Trophoblast cell (in vitro differentiated cells and primary cell): Measurements from ENCODE around the gene IRF9.

ENCODE experiments used
- DNase-seq, 2 donors: peaks; one replicate each; pipeline ENCODE4 v3.0.0-alpha.2; 2016
- H2AFZ ChIP-seq: 2 replicates; pipeline ENCODE4 v1.6.1; 2013; ENCODE audit warnings: low read length, moderate library complexity, mild to moderate bottlenecking; ENCODE audit not compliant: insufficient read depth, poor library complexity
- H2AK5ac ChIP-seq: 2 replicates; pipeline ENCODE4 v1.6.1; 2013; ENCODE audit warnings: mild to moderate bottlenecking, low read length
- H2BK120ac ChIP-seq: 2 replicates; pipeline ENCODE4 v1.6.1; 2013; ENCODE audit warnings: low read length, mild to moderate bottlenecking, moderate library complexity; ENCODE audit not compliant: insufficient read depth, poor library complexity
- H2BK12ac ChIP-seq: 2 replicates; pipeline ENCODE4 v1.6.1; 2013; ENCODE audit warnings: mild to moderate bottlenecking, low read length, moderate library complexity
- H2BK5ac ChIP-seq: 2 replicates; pipeline ENCODE4 v1.6.1; 2013; ENCODE audit warnings: low read length, low read depth, moderate library complexity, mild to moderate bottlenecking; ENCODE audit not compliant: poor library complexity
- H3K14ac ChIP-seq: 2 replicates; pipeline ENCODE4 v1.6.1; 2013; ENCODE audit warnings: mild to moderate bottlenecking, low read length
- H3K18ac ChIP-seq: 2 replicates; pipeline ENCODE4 v1.6.1; 2013; ENCODE audit warnings: mild to moderate bottlenecking, low read length
- H3K23ac ChIP-seq: 2 replicates; pipeline ENCODE4 v1.6.1; 2013; ENCODE audit warnings: low read length
- H3K27ac ChIP-seq: 2 replicates; pipeline ENCODE4 v1.5.1; 2013; ENCODE audit warnings: low read depth, mild to moderate bottlenecking, inconsistent platforms, low read length, moderate library complexity
- H3K27me3 ChIP-seq: 2 replicates; pipeline ENCODE4 v1.6.1; 2013; ENCODE audit warnings: inconsistent platforms, mild to moderate bottlenecking, low read length, moderate library complexity; ENCODE audit not compliant: insufficient read depth
- H3K36me3 ChIP-seq, 2 experiments: 1 replicate in 1 of 2; 2 replicates in 1 of 2; pipeline ENCODE4 v1.6.1; 2013; ENCODE audit warnings: low read length in 2 of 2, mild to moderate bottlenecking in 2 of 2, moderate library complexity in 1 of 2; ENCODE audit not compliant: insufficient read depth in 2 of 2, control insufficient read depth in 1 of 2
- H3K4ac ChIP-seq: 2 replicates; pipeline ENCODE4 v1.6.1; 2013; ENCODE audit warnings: low read depth, mild to moderate bottlenecking, low read length, moderate library complexity
- H3K4me1 ChIP-seq, 2 experiments: 1 replicate in 1 of 2; 2 replicates in 1 of 2; pipeline ENCODE4 v1.6.1; 2013; ENCODE audit warnings: low read length in 2 of 2, mild to moderate bottlenecking in 2 of 2, moderate library complexity in 1 of 2; ENCODE audit not compliant: insufficient read depth in 2 of 2, control insufficient read depth in 1 of 2
- H3K4me2 ChIP-seq: 2 replicates; pipeline ENCODE4 v1.6.1; 2013; ENCODE audit warnings: inconsistent platforms, mild to moderate bottlenecking, low read length, moderate library complexity
- H3K4me3 ChIP-seq: 2 replicates; pipeline ENCODE4 v1.5.1; 2013; ENCODE audit warnings: mild to moderate bottlenecking, low read depth, low read length, inconsistent platforms
- H3K79me1 ChIP-seq: one replicate; pipeline ENCODE4 v1.6.1; 2013; ENCODE audit warnings: low read length
- H3K79me2 ChIP-seq: 2 replicates; pipeline ENCODE4 v1.6.1; 2013; ENCODE audit warnings: low read length, mild to moderate bottlenecking; ENCODE audit not compliant: control insufficient read depth, insufficient read depth, poor library complexity
- H3K9ac ChIP-seq: 2 replicates; pipeline ENCODE4 v1.6.1; 2013; ENCODE audit warnings: mild to moderate bottlenecking, low read length
- H3K9me3 ChIP-seq: 2 replicates; pipeline ENCODE4 v1.6.1; 2013; ENCODE audit warnings: low read depth, mild to moderate bottlenecking, control low read depth, inconsistent platforms, low read length; ENCODE audit not compliant: insufficient read depth
- H4K12ac ChIP-seq: 2 replicates; pipeline ENCODE4 v1.6.1; 2013; ENCODE audit warnings: low read depth, mild to moderate bottlenecking, low read length, moderate library complexity
- H4K8ac ChIP-seq: 2 replicates; pipeline ENCODE4 v1.6.1; 2013; ENCODE audit warnings: low read depth, mild to moderate bottlenecking, low read length, moderate library complexity
- H4K91ac ChIP-seq: one replicate; pipeline ENCODE4 v1.6.1; 2013; ENCODE audit warnings: low read depth, mild to moderate bottlenecking, low read length, moderate library complexity
- WGBS: extraction: QIAGEN DNeasy Blood & Tissue Kit; methylation state at CpG from one replicate; pipeline ENCODE4 v1.1.7; 2013; ENCODE audit warnings: missing lambda C conversion rate; ENCODE audit not compliant: insufficient read length, insufficient coverage; ENCODE audit errors: extremely low coverage; 5-methylcytosine and 5-hydroxymethylcytosine counted together

The IRF9 gene

GRCh38 chr14:24130380-24130716 lies 30.7 kb upstream of the IRF9 start, which contains the start of gene FITM1:
Gene FITM1 (plus strand): TSS chr14:24130659. CDS start chr14:24131564, 905 bp downstream.
- Histone ChIP-seq H3K9me3 (no peaks in the 10 kb centered on the region), H3K4ac (no peak within 1 kb of the TSS), H2AK5ac (no peak within 1 kb of the TSS), H4K8ac (no peak within 1 kb of the TSS), H2BK120ac (no peak within 1 kb of the TSS), H3K4me3 (no peak within 1 kb of the TSS), H3K79me1 (no peaks in the 10 kb centered on the region), H2BK12ac (no peak within 1 kb of the TSS), H3K9ac (no peak within 1 kb of the TSS), H3K23ac (no peak within 1 kb of the TSS), H2BK5ac (no peak within 1 kb of the TSS), H3K79me2 (no peaks in the 10 kb centered on the region), H3K36me3 (no peaks in the 10 kb centered on the region), H3K27me3 (no peaks in the 10 kb centered on the region), H3K18ac (no peak within 1 kb of the TSS), H3K14ac (no peak within 1 kb of the TSS), H3K27ac (no peak within 1 kb of the TSS), H2AFZ (no peak within 1 kb of the TSS), H4K91ac (no peak within 1 kb of the TSS), H4K12ac (no peak within 1 kb of the TSS), H3K4me1 (peaks cover 0 to 2% of the 10 kb centered on the region in 2 experiments), H3K4me2 (no peak within 1 kb of the TSS)
- no peak for DNase-seq
- no CpG with 5 or more reads among the region's 5 CpGs for WGBS

- Histone ChIP-seq H3K36me3 (no peaks in the 10 kb centered on the region), H4K91ac (no peak overlapping the region), H3K9ac (no peak overlapping the region), H2AK5ac (no peak overlapping the region), H4K8ac (no peak overlapping the region), H3K14ac (no peak overlapping the region), H2AFZ (no peak overlapping the region), H3K79me1 (no peaks in the 10 kb centered on the region), H3K18ac (no peak overlapping the region), H3K4me1 (peaks cover 0 to 4% of the 10 kb centered on the region in 2 experiments), H3K4ac (no peak overlapping the region), H3K23ac (no peak overlapping the region), H2BK120ac (no peak overlapping the region), H3K27ac (no peak overlapping the region), H2BK12ac (no peak overlapping the region), H3K4me2 (no peak overlapping the region), H3K27me3 (no peaks in the 10 kb centered on the region), H3K4me3 (no peak overlapping the region), H3K79me2 (no peaks in the 10 kb centered on the region), H4K12ac (no peak overlapping the region), H3K9me3 (no peaks in the 10 kb centered on the region), H2BK5ac (no peak overlapping the region)
- DNase-seq, result no peak
- no CpG with 5 or more reads among the region's 7 CpGs for WGBS
Measured at GRCh38 chr14:24130717-24131548, 30.1 kb upstream of the IRF9 start.

GRCh38 chr14:24131549-24131966 lies 29.5 kb upstream of the IRF9 start:
- H3K36me3 ChIP-seq, result no peaks in the 10 kb centered on the region
- H3K27me3 ChIP-seq, result no peaks in the 10 kb centered on the region
- H2AFZ ChIP-seq, result no peak overlapping the region
- H3K79me2 ChIP-seq, result peaks cover 3% of the 10 kb centered on the region
- no peak overlapping the region for H3K14ac ChIP-seq
- H3K4ac ChIP-seq, result no peak overlapping the region
- H3K4me2 ChIP-seq, result no peak overlapping the region
- H3K79me1 ChIP-seq, result peaks cover 5% of the 10 kb centered on the region
- H4K91ac ChIP-seq, result no peak overlapping the region
- H3K4me3 ChIP-seq, result no peak overlapping the region
- H2BK5ac ChIP-seq, result no peak overlapping the region
- no peak overlapping the region for H3K9ac ChIP-seq
- no peak overlapping the region for H2BK120ac ChIP-seq
- H4K12ac ChIP-seq, result no peak overlapping the region
- no CpG with 5 or more reads among the region's 15 CpGs for WGBS
- H3K9me3 ChIP-seq, result no peaks in the 10 kb centered on the region
- no peak overlapping the region for H3K18ac ChIP-seq
- H4K8ac ChIP-seq, result no peak overlapping the region
- no peak for DNase-seq
- H3K27ac ChIP-seq, result no peak overlapping the region
- H2AK5ac ChIP-seq, result no peak overlapping the region
- no peak overlapping the region for H2BK12ac ChIP-seq
- no peak overlapping the region for H3K23ac ChIP-seq
- peaks cover 3 to 6% of the 10 kb centered on the region in 2 experiments for H3K4me1 ChIP-seq

GRCh38 chr14:24132061-24132685 lies 28.9 kb upstream of the IRF9 start:
- no peak overlapping the region for H3K27ac ChIP-seq
- no peaks in the 10 kb centered on the region for H3K36me3 ChIP-seq
- no peak overlapping the region for H2BK12ac ChIP-seq
- H4K8ac ChIP-seq, result no peak overlapping the region
- no peaks in the 10 kb centered on the region for H3K9me3 ChIP-seq
- H3K4me1 ChIP-seq, result peaks cover 6 to 10% of the 10 kb centered on the region in 2 experiments
- no CpG with 5 or more reads among the region's 24 CpGs for WGBS
- no peak overlapping the region for H3K9ac ChIP-seq
- no peak overlapping the region for H3K14ac ChIP-seq
- no peak overlapping the region for H3K4me3 ChIP-seq
- H2BK5ac ChIP-seq, result no peak overlapping the region
- peaks cover 5% of the 10 kb centered on the region for H3K79me1 ChIP-seq
- H3K18ac ChIP-seq, result no peak overlapping the region
- H2AK5ac ChIP-seq, result no peak overlapping the region
- no peak overlapping the region for H2AFZ ChIP-seq
- H3K23ac ChIP-seq, result no peak overlapping the region
- H4K12ac ChIP-seq, result no peak overlapping the region
- no peak overlapping the region for H4K91ac ChIP-seq
- no peaks in the 10 kb centered on the region for H3K27me3 ChIP-seq
- H3K4ac ChIP-seq, result no peak overlapping the region
- no peak overlapping the region for H2BK120ac ChIP-seq
- peaks cover 3% of the 10 kb centered on the region for H3K79me2 ChIP-seq
- DNase-seq, result no peak
- H3K4me2 ChIP-seq, result no peak overlapping the region
